ENCODE results near the gene PROX2.

Gene PROX2

DNA sequence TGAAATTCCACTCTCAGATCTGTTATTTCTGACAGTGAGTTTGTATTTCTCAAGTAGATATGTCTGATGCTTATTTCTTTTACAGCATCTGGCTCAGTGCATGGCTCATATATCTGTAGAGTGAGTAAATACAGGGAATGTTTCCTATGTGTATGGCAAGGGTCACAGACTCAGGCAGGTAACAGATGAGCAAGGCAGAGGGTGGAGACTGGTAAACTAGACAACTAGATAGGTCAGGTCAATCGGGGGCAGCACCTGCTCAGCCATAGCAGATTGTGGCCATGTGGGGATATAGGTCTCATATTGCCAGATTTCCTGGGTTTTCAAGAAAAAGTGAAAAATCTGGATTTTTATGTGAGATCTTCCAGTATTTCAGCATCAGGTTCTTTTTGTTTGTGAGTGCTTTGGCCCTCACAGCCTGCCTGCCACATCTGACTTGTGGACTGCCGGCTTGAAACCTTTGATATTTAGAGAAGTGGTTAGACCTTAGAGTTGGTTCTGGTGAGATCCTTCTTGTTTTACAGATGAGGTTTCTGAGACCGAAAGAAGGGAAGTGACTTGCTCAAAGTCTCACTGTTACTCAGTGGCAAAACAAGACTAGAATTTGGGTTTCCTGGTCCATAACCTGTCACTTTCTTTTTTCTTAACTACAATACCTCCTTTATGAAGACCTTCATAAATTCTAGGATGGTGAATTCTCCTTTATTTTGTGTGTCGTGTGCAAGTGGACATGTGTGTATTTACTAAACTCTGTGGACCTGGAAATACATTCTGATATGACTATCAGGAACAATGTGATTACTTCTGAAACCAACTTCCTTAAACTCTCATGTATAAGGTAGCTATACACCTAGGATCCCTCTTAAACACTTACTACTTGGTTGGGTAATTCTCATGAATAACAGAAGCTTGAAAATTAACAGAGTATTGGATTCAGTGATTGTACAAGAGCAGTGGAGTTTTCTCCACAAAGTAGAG is 34.4 kb downstream of the PROX2 start:
- DNase-seq (ENCODE audit: low spot score) = peak; percentile 71

DNA sequence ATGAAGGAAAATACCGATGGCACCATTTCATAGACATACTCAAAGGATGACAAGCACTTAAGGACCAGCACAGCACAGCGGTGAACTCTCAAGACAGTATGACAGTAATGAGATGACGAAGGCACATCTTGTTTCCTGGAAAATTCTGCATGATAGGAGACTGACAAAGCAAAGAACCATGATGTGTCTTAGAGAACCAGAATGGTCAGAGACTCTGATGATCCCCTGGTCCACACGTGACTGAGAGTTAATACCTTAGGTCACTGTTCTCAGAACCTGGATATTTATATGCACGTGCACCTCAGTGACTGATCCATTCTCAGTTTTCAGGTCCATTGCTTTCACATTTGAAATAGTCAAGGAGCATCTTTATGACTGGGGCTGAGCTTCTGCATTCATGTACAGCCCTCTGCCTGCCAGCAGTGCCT is 35.3 kb downstream of the PROX2 start:
- peak; percentile 56 for DNase-seq (ENCODE audit: low spot score)

DNA sequence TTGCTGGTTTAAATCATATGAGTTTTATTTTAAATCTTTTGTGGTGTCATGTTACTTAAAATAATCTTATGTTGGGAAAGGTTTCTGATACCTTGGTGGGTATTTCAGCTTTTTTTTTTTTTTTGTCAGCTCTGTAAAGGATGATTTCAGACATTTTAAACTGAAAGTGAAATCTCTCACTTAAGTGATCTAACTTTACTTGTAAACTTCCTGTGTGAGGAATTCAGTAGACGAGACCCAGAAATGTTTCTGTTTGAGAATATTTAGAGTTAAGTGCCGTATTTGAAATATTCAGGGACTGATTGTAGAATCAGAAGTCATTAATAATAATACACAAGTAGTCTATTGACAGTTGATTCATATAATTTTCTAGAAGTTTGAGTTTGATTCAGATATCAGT is 37.8 kb downstream of the PROX2 start:
- DNase-seq (ENCODE audit: low spot score) = peak; percentile 22

DNA sequence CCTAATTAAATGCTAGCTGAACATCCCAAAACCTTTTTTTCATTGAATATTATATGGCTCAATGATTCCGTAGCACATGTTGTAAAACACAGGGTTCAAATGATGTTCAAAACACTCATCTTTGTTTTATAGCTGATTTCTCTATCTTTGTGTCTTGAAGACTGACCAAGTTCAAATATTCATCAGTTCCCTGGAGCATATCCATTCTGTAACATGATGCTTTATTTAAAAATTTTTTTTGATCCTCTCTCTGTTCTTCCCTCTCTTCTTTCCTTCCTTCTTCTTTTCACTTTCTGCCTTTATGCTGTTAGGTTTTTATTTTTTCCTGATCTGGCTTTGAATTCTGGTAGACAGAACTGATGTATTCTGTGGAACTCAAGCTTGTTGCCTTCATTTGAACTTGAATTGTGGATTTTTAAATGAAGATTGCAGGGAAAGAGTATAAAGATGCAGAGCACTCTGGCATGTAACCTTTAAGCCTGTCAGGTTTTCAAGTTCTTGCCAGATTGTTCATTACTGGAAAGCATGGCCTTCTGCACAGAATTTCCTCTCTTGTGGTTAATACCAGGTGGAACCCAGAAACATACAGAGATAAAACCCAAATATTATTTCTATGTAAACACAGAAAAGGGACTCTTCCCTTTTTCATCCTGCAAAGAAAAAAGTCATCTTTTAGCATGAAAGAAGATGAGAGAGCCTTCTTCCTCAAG is 39.5 kb downstream of the PROX2 start:
- DNase-seq (ENCODE audit: low spot score) = no peak

DNA sequence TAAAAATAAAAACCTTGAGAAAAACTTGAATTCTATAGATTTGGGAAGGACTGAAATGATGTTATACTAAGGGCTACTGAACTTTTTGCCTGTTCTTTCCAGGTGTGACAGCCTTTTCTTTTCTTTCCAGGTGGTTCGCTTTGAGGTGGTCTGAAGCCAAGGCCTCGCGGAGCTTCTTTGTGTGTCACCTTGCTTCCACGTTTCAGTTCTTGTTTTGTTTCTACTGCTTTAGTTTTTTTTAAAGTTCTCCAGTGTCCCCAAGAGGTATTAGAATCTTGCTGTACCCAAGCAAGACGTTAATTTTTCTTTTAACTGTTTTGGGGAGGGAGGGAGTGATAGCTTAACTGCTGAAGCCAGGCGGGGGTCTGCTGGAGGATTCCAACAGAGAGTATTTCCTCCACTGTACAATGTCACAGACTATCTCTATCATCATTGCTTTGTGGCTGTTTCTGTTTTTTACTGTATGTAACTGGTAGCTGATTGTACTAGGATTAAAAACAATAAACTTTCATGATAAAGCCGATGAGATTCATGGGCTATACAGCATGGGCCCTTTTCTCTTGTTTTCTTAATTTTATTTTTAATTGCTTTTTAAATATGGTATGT is 40.2 kb downstream of the PROX2 start:
- DNase-seq (ENCODE audit: low spot score) = no peak

DNA sequence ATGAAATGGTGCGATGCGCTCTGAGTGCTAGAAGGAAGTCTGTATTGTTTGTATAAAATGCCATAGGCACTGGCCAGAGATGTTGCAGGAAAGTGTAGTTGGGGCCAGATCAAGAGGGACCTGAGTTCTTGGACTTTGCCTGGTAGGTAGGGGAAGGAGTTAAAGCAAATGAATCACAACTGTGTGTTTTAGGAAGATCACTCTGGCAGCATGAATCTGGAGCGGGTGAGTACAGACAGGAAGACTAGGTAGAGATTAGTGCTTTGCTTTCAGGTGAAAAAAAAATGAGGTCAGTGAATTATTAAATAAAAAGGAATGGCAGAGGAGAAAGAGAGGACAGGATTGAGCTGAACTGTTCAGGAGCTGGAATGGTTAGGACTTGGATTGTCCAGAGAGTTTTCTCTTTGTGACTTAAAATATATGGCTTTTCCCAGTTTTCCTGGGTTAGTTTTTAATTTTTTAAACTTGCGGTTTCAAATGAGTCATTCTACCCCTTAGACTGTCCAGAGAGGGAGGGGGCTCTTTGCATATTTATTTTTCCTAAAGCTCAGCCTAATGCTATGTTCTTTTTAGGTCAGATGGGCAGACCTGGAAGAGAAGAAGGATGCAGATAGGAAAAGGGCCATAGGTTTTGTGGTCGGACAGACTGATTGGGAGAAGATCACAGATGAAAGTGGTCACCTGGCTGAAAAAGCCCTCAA is 41.1 kb downstream of the PROX2 start:
- no peak for DNase-seq (ENCODE audit: low spot score)

DNA sequence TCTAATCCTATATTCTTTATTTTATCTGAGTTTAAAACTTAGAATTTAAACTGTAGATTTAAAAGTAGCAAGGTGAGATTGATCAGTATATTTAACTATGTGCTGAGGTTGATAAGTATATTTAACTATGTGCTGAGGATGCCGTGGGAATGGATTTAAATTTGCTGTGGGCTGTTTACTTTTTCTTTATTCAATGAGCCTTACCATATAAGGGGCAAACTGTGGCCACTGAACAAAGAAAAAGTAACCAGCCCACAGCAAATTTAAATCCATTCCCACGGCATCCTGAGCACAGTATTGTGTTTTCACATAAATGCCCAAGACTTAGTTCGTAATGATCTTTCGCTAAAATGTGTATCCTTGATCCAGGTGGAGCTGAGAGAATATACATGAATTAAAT is 43.1 kb downstream of the PROX2 start:
- DNase-seq (ENCODE audit: low spot score) = no peak

DNA sequence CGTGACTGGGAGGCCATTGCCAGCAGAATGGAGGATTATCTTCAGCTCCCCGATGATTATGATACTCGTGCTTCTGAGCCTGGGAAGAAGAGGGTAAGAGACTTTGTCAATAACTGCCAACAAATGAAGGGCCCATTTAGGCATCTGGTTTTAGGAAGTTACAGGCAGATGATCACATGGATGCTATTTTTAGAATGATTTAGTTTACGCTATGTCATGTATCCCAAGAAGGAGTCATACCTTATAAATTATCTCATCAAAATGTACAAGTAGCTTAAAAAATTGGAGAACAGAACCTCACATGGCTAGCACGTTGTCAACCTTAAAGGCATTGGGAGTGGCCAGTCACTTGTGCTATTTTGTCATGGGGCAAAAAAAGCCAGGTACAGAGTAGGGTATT is 46.7 kb downstream of the PROX2 start:
- no peak for DNase-seq (ENCODE audit: low spot score)

DNA sequence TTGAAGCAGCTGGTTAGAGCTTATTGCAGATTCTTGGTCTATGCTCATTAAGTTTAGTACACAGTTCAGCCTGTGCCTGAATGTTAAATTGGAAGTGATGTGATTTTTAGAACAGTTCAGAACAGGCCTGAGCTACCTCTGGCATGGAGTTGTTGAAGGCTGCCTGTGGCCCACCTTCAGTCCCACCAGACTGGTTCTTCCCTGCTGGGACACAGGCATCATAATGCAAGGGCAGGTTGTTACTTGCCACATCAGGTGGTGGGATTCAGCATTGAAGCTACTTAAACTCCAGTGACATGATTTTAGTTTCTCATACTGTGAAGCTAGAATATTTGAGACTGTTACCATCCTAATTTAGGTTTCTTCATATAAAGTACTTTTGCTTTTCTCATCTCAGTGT is 49.4 kb downstream of the PROX2 start:
- no peak for DNase-seq (ENCODE audit: low spot score)
